Measurements from ENCODE around the gene C17orf107.

C17orf107 gene

GRCh38 chr17:4879601-4880000 is 19.7 kb upstream of the C17orf107 start:
- DNase-seq: no peak

GRCh38 chr17:4880857-4881256 is 18.5 kb upstream of the C17orf107 start:
- no peak for DNase-seq

GRCh38 chr17:4881761-4882555 is 17.4 kb upstream of the C17orf107 start:
- peak; percentile 55 for DNase-seq

- no peak for DNase-seq
These were observed 14.8 kb upstream of the C17orf107 start for GRCh38 chr17:4884489-4884888.

GRCh38 chr17:4886830-4887229 is 12.5 kb upstream of the C17orf107 start:
- DNase-seq: no peak

GRCh38 chr17:4887581-4887980 is 11.8 kb upstream of the C17orf107 start:
- no peak for DNase-seq

- no peak for DNase-seq
These were observed 7.6 kb upstream of the C17orf107 start for GRCh38 chr17:4891411-4892410.

- DNase-seq: no peak
These were observed 6.7 kb upstream of the C17orf107 start for GRCh38 chr17:4892499-4893221.

- no peak for DNase-seq
These were observed 6.1 kb upstream of the C17orf107 start for GRCh38 chr17:4893272-4893671.

- DNase-seq: no peak
These were observed 5.4 kb upstream of the C17orf107 start for GRCh38 chr17:4893721-4894560.

GRCh38 chr17:4895121-4895520 is 4.2 kb upstream of the C17orf107 start:
- DNase-seq: no peak

GRCh38 chr17:4895657-4896331 is 3.5 kb upstream of the C17orf107 start:
- no peak for DNase-seq

GRCh38 chr17:4896332-4897197 is 2.8 kb upstream of the C17orf107 start:
- no peak for DNase-seq

- no peak for DNase-seq
These were observed 2.1 kb upstream of the C17orf107 start for GRCh38 chr17:4897198-4897687.

GRCh38 chr17:4897785-4898184 is 1.6 kb upstream of the C17orf107 start:
- DNase-seq: no peak

GRCh38 chr17:4898351-4898750 is 985 bp upstream of the C17orf107 start:
- DNase-seq: no peak

- no peak for DNase-seq
These were observed 409 bp upstream of the C17orf107 start for GRCh38 chr17:4898927-4899326.

GRCh38 chr17:4900231-4901107 is 1.1 kb downstream of the C17orf107 start:
- DNase-seq: peak; percentile 55

- DNase-seq: no peak
These were observed 1.8 kb downstream of the C17orf107 start for GRCh38 chr17:4901108-4901647.
